Endothelial cell (in vitro differentiated cells): Measurements from ENCODE around the gene PROK1. TPM values are rescaled to one million over a fixed set of nuclear protein-coding genes. Genes with fewer than 3 reads are reported as not detected.

Experiments used
- DNase-seq: peaks from one replicate; pipeline ENCODE4 v3.0.0; 2021; ENCODE audit warnings: low spot score
- H3K27ac Mint-ChIP-seq: one replicate; pipeline ENCODE4 v1.8.0; 2021; ENCODE audit warnings: mixed read lengths, inconsistent platforms; ENCODE audit not compliant: unreplicated experiment
- H3K27me3 Mint-ChIP-seq: one replicate; pipeline ENCODE4 v1.8.0; 2021; ENCODE audit warnings: mild to moderate bottlenecking, moderate library complexity, mixed read lengths, inconsistent platforms; ENCODE audit not compliant: unreplicated experiment
- H3K36me3 Mint-ChIP-seq: one replicate; pipeline ENCODE4 v1.8.0; 2021; ENCODE audit warnings: mild to moderate bottlenecking, low read depth, mixed read lengths, inconsistent platforms; ENCODE audit not compliant: unreplicated experiment
- H3K4me1 Mint-ChIP-seq: one replicate; pipeline ENCODE4 v1.8.0; 2021; ENCODE audit warnings: mild to moderate bottlenecking, mixed read lengths, inconsistent platforms; ENCODE audit not compliant: unreplicated experiment
- H3K4me3 Mint-ChIP-seq: one replicate; pipeline ENCODE4 v1.8.0; 2021; ENCODE audit warnings: mild to moderate bottlenecking, mixed read lengths, inconsistent platforms; ENCODE audit not compliant: unreplicated experiment
- H3K9me3 Mint-ChIP-seq: one replicate; pipeline ENCODE4 v1.8.0; 2021; ENCODE audit warnings: mixed read lengths, inconsistent platforms; ENCODE audit not compliant: unreplicated experiment
- total RNA-seq: library from RNA; stranded (reverse); fragmentation: NEBNext Ultra II Directional; extraction: Animal tissue kit (Norgen Biotek cat#: 25700); gene quantifications from one replicate; pipeline ENCODE4 v1.2.1, GENCODE V29; 2021; ENCODE audit not compliant: unreplicated experiment
- TF ChIP-seq, protein P1 (sequence below): fragments of 200-600 bp; sonication (generic); IDR thresholded peaks from one replicate; pipeline ENCODE4 v1.5.0; 2021; ENCODE audit warnings: antibody characterized with exemption; ENCODE audit not compliant: unreplicated experiment

PROK1 gene
- total RNA-seq, 1 donor from 2014 or later: not detected

DNA sequence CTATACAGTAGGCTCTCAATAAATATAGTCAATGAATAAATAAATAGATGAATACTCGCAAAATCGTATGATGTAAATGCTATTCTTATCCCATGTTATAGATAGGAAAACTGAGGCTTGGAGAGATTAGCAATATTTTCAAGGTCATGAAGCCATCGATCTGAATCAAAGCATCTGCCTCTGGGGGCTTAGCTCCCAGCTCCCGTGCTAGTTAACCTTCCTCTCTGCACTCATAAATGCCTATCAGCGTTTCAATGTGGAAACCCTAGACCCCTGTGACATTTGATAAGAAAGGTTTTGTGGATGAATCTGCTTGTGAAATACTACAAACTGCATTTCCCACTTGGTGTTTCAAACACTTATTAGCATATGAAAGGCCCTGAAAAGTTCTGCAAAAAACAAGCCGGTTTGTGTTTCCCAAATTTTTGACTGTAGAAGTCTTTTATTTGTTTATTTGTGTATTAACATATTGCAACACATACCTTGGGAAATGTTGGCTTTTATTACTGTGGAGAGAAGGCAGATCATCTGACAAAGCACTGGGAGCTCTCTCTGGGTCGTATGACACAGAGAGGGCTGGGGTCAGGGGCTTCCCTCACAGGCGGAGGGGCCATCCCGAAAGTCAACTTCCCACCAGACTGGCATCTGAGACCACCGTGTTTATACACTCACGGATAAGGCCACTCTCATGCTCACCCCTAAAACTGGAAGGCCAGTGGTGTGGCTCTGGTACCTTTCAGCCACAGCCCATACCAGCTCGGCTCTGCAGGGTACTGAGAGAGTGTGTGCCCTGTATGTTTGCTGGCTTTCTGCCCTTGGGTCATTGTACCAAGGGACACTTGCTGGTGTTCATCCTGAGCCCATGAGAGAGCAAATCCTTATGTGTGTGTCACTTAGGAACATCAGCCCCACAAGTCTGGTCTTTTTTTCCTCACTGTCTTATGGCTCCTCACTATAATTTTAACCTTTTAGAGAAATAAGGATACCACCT lies 993 bp upstream of the PROK1 start:
- TF ChIP-seq, protein P1, sequence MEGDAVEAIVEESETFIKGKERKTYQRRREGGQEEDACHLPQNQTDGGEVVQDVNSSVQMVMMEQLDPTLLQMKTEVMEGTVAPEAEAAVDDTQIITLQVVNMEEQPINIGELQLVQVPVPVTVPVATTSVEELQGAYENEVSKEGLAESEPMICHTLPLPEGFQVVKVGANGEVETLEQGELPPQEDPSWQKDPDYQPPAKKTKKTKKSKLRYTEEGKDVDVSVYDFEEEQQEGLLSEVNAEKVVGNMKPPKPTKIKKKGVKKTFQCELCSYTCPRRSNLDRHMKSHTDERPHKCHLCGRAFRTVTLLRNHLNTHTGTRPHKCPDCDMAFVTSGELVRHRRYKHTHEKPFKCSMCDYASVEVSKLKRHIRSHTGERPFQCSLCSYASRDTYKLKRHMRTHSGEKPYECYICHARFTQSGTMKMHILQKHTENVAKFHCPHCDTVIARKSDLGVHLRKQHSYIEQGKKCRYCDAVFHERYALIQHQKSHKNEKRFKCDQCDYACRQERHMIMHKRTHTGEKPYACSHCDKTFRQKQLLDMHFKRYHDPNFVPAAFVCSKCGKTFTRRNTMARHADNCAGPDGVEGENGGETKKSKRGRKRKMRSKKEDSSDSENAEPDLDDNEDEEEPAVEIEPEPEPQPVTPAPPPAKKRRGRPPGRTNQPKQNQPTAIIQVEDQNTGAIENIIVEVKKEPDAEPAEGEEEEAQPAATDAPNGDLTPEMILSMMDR: no peak
- no peaks in the 10 kb centered on the region for H3K36me3 Mint-ChIP-seq
- H3K27ac Mint-ChIP-seq: no peak overlapping the region
- H3K4me1 Mint-ChIP-seq: peaks cover 3% of the 10 kb centered on the region
- peaks cover 3% of the 10 kb centered on the region for H3K27me3 Mint-ChIP-seq
- H3K4me3 Mint-ChIP-seq: no peak overlapping the region
- no peaks in the 10 kb centered on the region for H3K9me3 Mint-ChIP-seq
- no peak for DNase-seq

DNA sequence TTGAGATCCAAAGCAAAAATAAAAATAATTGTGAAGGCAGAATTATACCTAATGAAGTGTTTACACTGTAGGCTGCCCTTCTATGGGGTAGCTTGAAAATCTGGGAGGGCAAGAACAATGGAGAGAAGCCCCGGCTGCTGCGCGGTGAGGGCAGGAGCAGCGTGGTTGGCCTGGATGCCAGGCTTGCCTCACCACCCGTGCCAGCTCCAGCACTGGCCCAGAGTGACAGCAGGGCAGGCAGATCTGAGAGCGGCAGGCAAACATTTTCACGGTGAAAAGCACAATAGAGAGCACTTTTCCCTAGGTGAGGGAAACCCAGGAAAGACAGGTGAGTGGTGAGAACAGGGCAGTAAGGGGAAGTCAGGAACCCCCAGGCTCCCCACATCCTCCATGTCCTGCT lies 1.4 kb downstream of the PROK1 start:
- TF ChIP-seq, protein P1: no peak
- Mint-ChIP-seq H3K27ac (no peak overlapping the region), H3K36me3 (no peaks in the 10 kb centered on the region), H3K4me3 (no peak overlapping the region), H3K4me1 (peaks cover 3% of the 10 kb centered on the region), H3K27me3 (peaks cover 6% of the 10 kb centered on the region), H3K9me3 (no peaks in the 10 kb centered on the region)
- no peak for DNase-seq

DNA sequence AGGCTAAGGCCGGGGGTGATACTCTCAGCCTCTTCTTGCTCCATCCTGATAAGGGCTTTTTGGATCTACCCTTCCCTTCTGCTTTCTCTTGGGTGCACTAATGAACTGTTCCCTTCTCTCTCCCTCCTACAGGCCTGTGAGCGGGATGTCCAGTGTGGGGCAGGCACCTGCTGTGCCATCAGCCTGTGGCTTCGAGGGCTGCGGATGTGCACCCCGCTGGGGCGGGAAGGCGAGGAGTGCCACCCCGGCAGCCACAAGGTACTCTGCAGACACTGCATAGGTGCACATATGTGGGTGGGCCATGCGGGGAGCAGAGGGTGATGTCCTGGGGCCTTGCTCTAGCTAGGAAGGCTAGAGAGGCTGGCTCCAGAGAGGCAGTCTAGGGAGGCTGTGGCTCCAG lies 2.9 kb downstream of the PROK1 start:
- Mint-ChIP-seq H3K4me1 (no peaks in the 10 kb centered on the region), H3K27me3 (peaks cover 6% of the 10 kb centered on the region), H3K36me3 (no peaks in the 10 kb centered on the region)

DNA sequence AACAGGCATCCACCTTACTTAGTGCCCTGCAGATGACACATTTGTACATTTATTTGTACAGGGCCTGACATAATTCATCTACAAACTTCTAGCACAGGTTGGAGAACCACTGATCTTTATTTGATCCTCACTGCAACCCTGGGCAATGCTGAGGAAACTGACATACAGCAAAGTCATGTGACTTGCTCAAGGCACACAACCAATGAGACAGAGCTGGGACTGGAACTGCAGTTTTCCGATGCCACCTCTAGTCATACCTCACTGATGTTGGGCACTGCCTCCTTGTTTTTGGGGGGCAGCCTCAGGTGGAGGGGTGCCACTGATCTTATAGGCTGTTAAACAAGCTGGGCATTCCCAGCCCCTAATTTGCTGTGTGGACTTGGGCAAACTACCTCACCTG lies 3.4 kb downstream of the PROK1 start:
- H3K27me3 Mint-ChIP-seq: peaks cover 6% of the 10 kb centered on the region
- no peaks in the 10 kb centered on the region for H3K4me1 Mint-ChIP-seq
- TF ChIP-seq, protein P1: no peak
- no peaks in the 10 kb centered on the region for H3K9me3 Mint-ChIP-seq
- H3K36me3 Mint-ChIP-seq: no peaks in the 10 kb centered on the region
- no peak overlapping the region for H3K4me3 Mint-ChIP-seq
- H3K27ac Mint-ChIP-seq: no peak overlapping the region
- DNase-seq: no peak

More for the DNA sequence above, 2.9 kb downstream of the PROK1 start:
- TF ChIP-seq, protein P1: no peak
- no peak overlapping the region for H3K4me3 Mint-ChIP-seq
- DNase-seq: no peak
- H3K9me3 Mint-ChIP-seq: no peaks in the 10 kb centered on the region
- no peak overlapping the region for H3K27ac Mint-ChIP-seq

DNA sequence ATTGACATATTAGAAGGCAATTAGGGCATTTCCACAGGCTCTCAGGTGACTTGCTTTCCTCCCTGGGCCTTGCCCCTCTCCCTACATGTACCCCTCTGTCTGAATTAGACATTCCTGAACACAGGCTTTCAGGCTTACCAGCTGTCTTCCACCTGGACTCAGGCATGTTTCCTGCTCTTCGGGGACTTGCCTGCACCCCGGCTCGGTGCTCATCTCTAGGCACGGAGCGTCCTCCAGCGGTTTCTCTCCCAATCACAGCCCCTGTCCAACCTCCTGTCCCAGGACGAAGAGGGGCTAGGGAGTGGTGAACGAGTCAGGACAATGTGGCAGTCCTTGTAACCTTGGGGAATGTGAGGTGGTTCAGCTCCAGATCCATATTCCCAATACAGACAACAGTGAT lies 4.2 kb downstream of the PROK1 start:
- no peaks in the 10 kb centered on the region for H3K9me3 Mint-ChIP-seq
- no peak overlapping the region for H3K27ac Mint-ChIP-seq
- H3K4me1 Mint-ChIP-seq: no peaks in the 10 kb centered on the region
- H3K36me3 Mint-ChIP-seq: no peaks in the 10 kb centered on the region
- H3K4me3 Mint-ChIP-seq: no peak overlapping the region
- TF ChIP-seq, protein P1: no peak
- H3K27me3 Mint-ChIP-seq: peaks cover 6% of the 10 kb centered on the region
- DNase-seq: peak; percentile 40
